Fibroblast of lung (primary cell): Measurements from ENCODE around the gene SLC24A4. TPM values are rescaled to one million over a fixed set of nuclear protein-coding genes. Genes with fewer than 3 reads are reported as not detected.

Source experiments
- DNase-seq, 2 donors: peaks; one replicate each; pipeline versions ENCODE4 v3.0.0 to v3.0.0-alpha.2; 2010; ENCODE audit warnings: low read depth in 2 of 2
- H2AFZ ChIP-seq: 2 replicates; pipeline ENCODE4 v1.5.1; 2012; ENCODE audit warnings: low read length, control low read depth, inconsistent platforms
- H3K27ac ChIP-seq: 2 replicates; pipeline ENCODE4 v1.5.1; 2011; ENCODE audit warnings: low read length, control low read depth; ENCODE audit not compliant: insufficient read depth
- H3K27me3 ChIP-seq: 2 replicates; pipeline ENCODE4 v1.5.1; 2011; ENCODE audit warnings: mild to moderate bottlenecking, low read length; ENCODE audit not compliant: control insufficient read depth, insufficient read depth
- H3K36me3 ChIP-seq: 2 replicates; pipeline ENCODE4 v1.5.1; 2011; ENCODE audit warnings: low read length; ENCODE audit not compliant: control insufficient read depth, insufficient read depth
- H3K4me1 ChIP-seq: 2 replicates; pipeline ENCODE4 v1.5.1; 2011; ENCODE audit warnings: low read length; ENCODE audit not compliant: control insufficient read depth, insufficient read depth; ENCODE audit errors: extremely low read depth
- H3K4me2 ChIP-seq: 2 replicates; pipeline ENCODE4 v1.5.1; 2011; ENCODE audit warnings: low read length, control low read depth; ENCODE audit not compliant: insufficient read depth; ENCODE audit errors: extremely low read depth
- H3K4me3 ChIP-seq, 4 experiments: fragments of 200-600 bp in 1 of 4; sonication (generic) in 1 of 4; replicated peaks in 1 of 4; 2 replicates each; pipeline ENCODE4 v1.5.1; 2011 to 2016; ENCODE audit warnings: low read length in 4 of 4, low read depth in 3 of 4, mild to moderate bottlenecking in 3 of 4, control low read depth in 2 of 4, inconsistent platforms in 1 of 4, mixed read lengths in 1 of 4; ENCODE audit not compliant: insufficient read depth in 1 of 4; ENCODE audit errors: control extremely low read depth in 1 of 4
- H3K79me2 ChIP-seq: 2 replicates; pipeline ENCODE4 v1.5.1; 2012; ENCODE audit warnings: mild to moderate bottlenecking, low read length, inconsistent platforms; ENCODE audit not compliant: control insufficient read depth, insufficient read depth
- H3K9ac ChIP-seq: 2 replicates; pipeline ENCODE4 v1.5.1; 2011; ENCODE audit warnings: mild to moderate bottlenecking, low read length, control low read depth; ENCODE audit not compliant: insufficient read depth
- H3K9me3 ChIP-seq: 2 replicates; pipeline ENCODE4 v1.5.1; 2012; ENCODE audit warnings: low read depth, low read length; ENCODE audit not compliant: control insufficient read depth, insufficient read depth
- H4K20me1 ChIP-seq: 2 replicates; pipeline ENCODE4 v1.5.1; 2011; ENCODE audit warnings: low read length; ENCODE audit not compliant: control insufficient read depth, insufficient read depth; ENCODE audit errors: extremely low read depth
- EZH2 ChIP-seq: IDR thresholded peaks from 2 replicates; pipeline ENCODE4 v1.5.1; 2012; ENCODE audit warnings: low read length, control low read depth, mild to moderate bottlenecking; ENCODE audit errors: missing control alignments
- polyA plus RNA-seq, 2 donors: library from polyadenylated mRNA; depleted of rRNA in 1 of 2; stranded (reverse) in 1 of 2; unstranded in 1 of 2; fragments of >200 nt; gene quantifications; 2 replicates each; pipeline ENCODE4 v1.2.1, GENCODE V29; 2011 to 2012; ENCODE audit warnings: missing spikeins in 1 of 2
- total RNA-seq: library from RNA; depleted of rRNA; stranded (reverse); fragments of >200 nt; gene quantifications from 2 replicates; pipeline ENCODE4 v1.2.1, GENCODE V29; 2014
- TF ChIP-seq, protein P1 (sequence below), 2 donors: IDR thresholded peaks in 1 of 2; conservative IDR thresholded peaks in 1 of 2; 1 replicate in 1 of 2; 2 replicates in 1 of 2; pipeline ENCODE4 v1.5.1; 2011 to 2012; ENCODE audit warnings: low read length in 2 of 2, control low read depth in 1 of 2, inconsistent platforms in 1 of 2, low read depth in 1 of 2, mild to moderate bottlenecking in 1 of 2

Gene SLC24A4
- total and polyA plus RNA-seq, 2 donors (not counting 1 experiment from before 2014, with no cell fraction given) = 0.03 TPM; not detected in 1

DNA sequence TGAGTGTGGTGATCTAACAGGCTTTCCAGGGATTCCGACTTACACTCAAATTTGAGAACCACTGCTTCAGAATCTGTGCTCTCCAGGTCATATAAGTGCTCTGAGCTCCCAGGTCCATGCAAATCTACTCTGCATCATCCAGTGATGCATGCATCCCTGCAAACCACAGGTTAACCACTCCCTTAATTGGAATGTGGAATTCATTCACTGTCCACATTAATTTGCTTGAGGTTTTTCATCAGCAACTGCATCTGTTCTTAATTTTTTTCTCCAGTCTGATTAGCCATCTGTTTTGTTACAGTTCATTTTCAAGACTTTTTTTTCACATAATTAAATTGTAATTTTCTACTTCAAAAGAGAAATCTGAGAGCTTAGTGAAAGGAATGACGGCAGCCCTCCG is 147.2 kb downstream of the SLC24A4 start:
- H3K27ac ChIP-seq = peak overlapping the region; percentile 2
- TF ChIP-seq, protein P1, sequence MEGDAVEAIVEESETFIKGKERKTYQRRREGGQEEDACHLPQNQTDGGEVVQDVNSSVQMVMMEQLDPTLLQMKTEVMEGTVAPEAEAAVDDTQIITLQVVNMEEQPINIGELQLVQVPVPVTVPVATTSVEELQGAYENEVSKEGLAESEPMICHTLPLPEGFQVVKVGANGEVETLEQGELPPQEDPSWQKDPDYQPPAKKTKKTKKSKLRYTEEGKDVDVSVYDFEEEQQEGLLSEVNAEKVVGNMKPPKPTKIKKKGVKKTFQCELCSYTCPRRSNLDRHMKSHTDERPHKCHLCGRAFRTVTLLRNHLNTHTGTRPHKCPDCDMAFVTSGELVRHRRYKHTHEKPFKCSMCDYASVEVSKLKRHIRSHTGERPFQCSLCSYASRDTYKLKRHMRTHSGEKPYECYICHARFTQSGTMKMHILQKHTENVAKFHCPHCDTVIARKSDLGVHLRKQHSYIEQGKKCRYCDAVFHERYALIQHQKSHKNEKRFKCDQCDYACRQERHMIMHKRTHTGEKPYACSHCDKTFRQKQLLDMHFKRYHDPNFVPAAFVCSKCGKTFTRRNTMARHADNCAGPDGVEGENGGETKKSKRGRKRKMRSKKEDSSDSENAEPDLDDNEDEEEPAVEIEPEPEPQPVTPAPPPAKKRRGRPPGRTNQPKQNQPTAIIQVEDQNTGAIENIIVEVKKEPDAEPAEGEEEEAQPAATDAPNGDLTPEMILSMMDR (conservative IDR thresholded peaks at IDR 0.05 in 1 of 2, IDR thresholded peaks at IDR 0.05 in 1 of 2; ENCODE audit: low read depth in 1 of 2, low read length in 2 of 2) = no peak
- TF ChIP-seq EZH2 = no peak
- no peaks in the 10 kb centered on the region for H3K27me3 ChIP-seq
- no peak overlapping the region for H3K9ac ChIP-seq
- H4K20me1 ChIP-seq = no peaks in the 10 kb centered on the region
- no peak overlapping the region for H3K4me3 ChIP-seq
- H3K9me3 ChIP-seq = no peaks in the 10 kb centered on the region
- no peaks in the 10 kb centered on the region for H3K36me3 ChIP-seq
- peak; percentile 55 to 94 for DNase-seq
- H3K79me2 ChIP-seq = no peaks in the 10 kb centered on the region
- H3K4me1 ChIP-seq = peaks cover 27% of the 10 kb centered on the region
- H2AFZ ChIP-seq = no peak overlapping the region
- H3K4me2 ChIP-seq = no peak overlapping the region

DNA sequence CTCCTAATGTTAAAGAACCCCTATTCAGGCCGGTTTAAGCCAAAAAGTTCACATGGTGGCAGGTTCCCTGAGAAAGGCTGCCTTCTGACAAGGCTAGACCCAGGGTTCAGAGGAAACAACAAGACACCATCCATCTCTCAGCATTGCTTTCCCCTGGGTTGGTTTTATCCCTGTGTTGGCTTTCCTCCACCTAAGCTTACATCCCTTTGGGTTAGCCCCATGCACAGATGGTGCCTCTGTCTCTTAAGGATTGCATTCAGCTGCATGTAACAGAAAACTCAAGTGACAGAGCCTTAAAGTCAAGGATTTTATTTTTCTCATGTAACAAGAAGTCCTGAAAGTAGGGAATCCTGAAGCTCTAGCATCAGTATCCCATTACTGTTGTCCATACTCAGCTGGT is 147.8 kb downstream of the SLC24A4 start:
- H3K4me1 ChIP-seq = peaks cover 27% of the 10 kb centered on the region
- H3K36me3 ChIP-seq = no peaks in the 10 kb centered on the region
- DNase-seq = no peak
- no peaks in the 10 kb centered on the region for H4K20me1 ChIP-seq
- H3K79me2 ChIP-seq = no peaks in the 10 kb centered on the region
- no peak overlapping the region for H3K4me2 ChIP-seq
- H2AFZ ChIP-seq = no peak overlapping the region
- no peaks in the 10 kb centered on the region for H3K27me3 ChIP-seq
- no peak overlapping the region for H3K4me3 ChIP-seq
- H3K27ac ChIP-seq = peak overlapping the region; percentile 2
- TF ChIP-seq EZH2 = no peak
- TF ChIP-seq, protein P1 (conservative IDR thresholded peaks at IDR 0.05 in 1 of 2, IDR thresholded peaks at IDR 0.05 in 1 of 2; ENCODE audit: low read depth in 1 of 2, low read length in 2 of 2) = no peak
- H3K9me3 ChIP-seq = no peaks in the 10 kb centered on the region
- H3K9ac ChIP-seq = no peak overlapping the region

DNA sequence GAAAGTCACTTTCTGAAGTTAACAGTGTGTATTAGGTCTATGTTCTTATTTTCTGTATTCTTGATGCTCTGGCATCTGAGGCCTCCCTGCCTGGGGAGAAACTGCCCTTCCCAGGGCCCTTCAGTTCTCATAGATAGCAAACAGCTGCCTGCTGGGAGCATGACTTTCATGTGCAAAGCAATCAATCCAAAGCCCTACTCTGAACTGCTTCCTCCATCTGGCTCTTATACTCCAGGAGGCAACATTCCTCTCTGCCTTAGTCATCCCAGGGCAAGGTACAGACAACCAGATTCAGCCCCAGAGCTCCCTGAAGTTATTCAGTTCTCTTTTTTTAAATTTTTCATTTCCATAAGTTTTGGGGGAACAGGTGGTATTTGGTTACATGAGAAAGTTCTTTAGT is 149.0 kb downstream of the SLC24A4 start:
- peak; percentile 76 to 94 for DNase-seq
- Histone ChIP-seq H2AFZ (no peak overlapping the region), H3K4me1 (peaks cover 27% of the 10 kb centered on the region), H3K4me2 (no peak overlapping the region), H3K27ac (no peak overlapping the region), H3K36me3 (no peaks in the 10 kb centered on the region), H3K9me3 (no peaks in the 10 kb centered on the region), H3K27me3 (no peaks in the 10 kb centered on the region), H3K79me2 (no peaks in the 10 kb centered on the region), H4K20me1 (no peaks in the 10 kb centered on the region), H3K4me3 (no peak overlapping the region), H3K9ac (no peak overlapping the region)
- TF ChIP-seq, protein P1 (conservative IDR thresholded peaks at IDR 0.05 in 1 of 2, IDR thresholded peaks at IDR 0.05 in 1 of 2; ENCODE audit: low read depth in 1 of 2, low read length in 2 of 2) = no peak
- no peak for TF ChIP-seq EZH2
